B cell (primary cell): ENCODE results near the gene UBN1. TPM values are rescaled to one million over a fixed set of nuclear protein-coding genes. Genes with fewer than 3 reads are reported as not detected.

ENCODE experiments used
- ATAC-seq: fragments of 200-7000 bp; cut with Tn5 transposase; one replicate; pipeline ENCODE4 v1.10.0; 2021; ENCODE audit warnings: low read depth, mild to moderate bottlenecking, moderate number of reproducible peaks, moderate library complexity
- CTCF ChIA-PET: fragments of 350-600 bp; sonication (Branson Sonifier 250); formaldehyde crosslinking; loops from one replicate; lab custom pipeline; 2021; ENCODE audit warnings: antibody characterized with exemption, inconsistent platforms; lab: Charles Lee
- POLR2A ChIA-PET: fragments of 350-600 bp; sonication (Branson Sonifier 250); formaldehyde crosslinking; loops from one replicate; lab custom pipeline; 2021; ENCODE audit warnings: antibody characterized with exemption; lab: Charles Lee
- DNase-seq: peaks from one replicate; pipeline ENCODE4 v3.0.0; 2013
- H2AFZ ChIP-seq: 2 replicates; pipeline ENCODE4 v1.6.1; 2012; ENCODE audit warnings: mild to moderate bottlenecking, low read depth, low read length; ENCODE audit not compliant: insufficient read depth, poor library complexity, severe bottlenecking
- H3K27ac ChIP-seq, 2 donors: 1 replicate in 1 of 2; 2 replicates in 1 of 2; pipeline ENCODE4 v1.5.1; 2012 to 2013; ENCODE audit warnings: low read length in 2 of 2, mild to moderate bottlenecking in 2 of 2, moderate library complexity in 1 of 2
- H3K27me3 ChIP-seq, 4 experiments: fragments of 200-600 bp in 1 of 4; sonication (generic) in 1 of 4; replicated peaks in 1 of 4; 1 replicate in 2 of 4; 2 replicates in 2 of 4; pipeline versions ENCODE4 v1.6.1 to v1.7.0; 2013 to 2016; ENCODE audit warnings: low read length in 3 of 4, mild to moderate bottlenecking in 2 of 4, mixed read lengths in 1 of 4, moderate library complexity in 1 of 4; ENCODE audit not compliant: insufficient read depth in 4 of 4, control insufficient read depth in 3 of 4; ENCODE audit errors: control extremely low read depth in 1 of 4
- H3K36me3 ChIP-seq, 2 experiments: replicated peaks in 1 of 2; 1 replicate in 1 of 2; 2 replicates in 1 of 2; pipeline versions ENCODE4 v1.6.1 to v1.7.1; 2013; ENCODE audit warnings: low read length in 1 of 2; ENCODE audit not compliant: insufficient read depth in 2 of 2, control insufficient read depth in 1 of 2; ENCODE audit errors: control extremely low read depth in 1 of 2, extremely low read depth in 1 of 2
- H3K4me1 ChIP-seq, 2 donors: fragments of 200-600 bp in 1 of 2; sonication (generic) in 1 of 2; 1 replicate in 1 of 2; 2 replicates in 1 of 2; pipeline versions ENCODE4 v1.5.1 to v1.6.1; 2013 to 2017; ENCODE audit warnings: low read length in 2 of 2; ENCODE audit not compliant: control insufficient read depth in 2 of 2, insufficient read depth in 2 of 2
- H3K4me2 ChIP-seq: replicated peaks from 2 replicates; pipeline ENCODE3; 2012; ENCODE audit warnings: mild to moderate bottlenecking, low read depth, low read length; ENCODE audit not compliant: poor library complexity, severe bottlenecking
- H3K4me3 ChIP-seq, 5 experiments: fragments of 200-600 bp in 1 of 5; sonication (generic) in 1 of 5; 1 replicate in 3 of 5; 2 replicates in 2 of 5; pipeline versions ENCODE4 v1.5.1 to v1.7.0; 2011 to 2016; ENCODE audit warnings: low read length in 4 of 5, mild to moderate bottlenecking in 4 of 5, low read depth in 2 of 5, control low read depth in 1 of 5, moderate library complexity in 1 of 5; ENCODE audit not compliant: insufficient read depth in 1 of 5; ENCODE audit errors: control extremely low read depth in 1 of 5, extremely low read depth in 1 of 5
- H3K79me2 ChIP-seq: fragments of 200-600 bp; sonication (generic); one replicate; pipeline ENCODE4 v1.6.0; 2016; ENCODE audit warnings: low read length; ENCODE audit not compliant: control insufficient read depth, insufficient read depth
- H3K9ac ChIP-seq: fragments of 200-600 bp; sonication (generic); 2 replicates; pipeline ENCODE4 v1.6.1; 2017; ENCODE audit warnings: mild to moderate bottlenecking, low read length, moderate library complexity
- H3K9me3 ChIP-seq, 3 donors: one replicate each; pipeline versions ENCODE4 v1.6.1 to v1.7.1; 2013; ENCODE audit warnings: low read length in 2 of 3; ENCODE audit not compliant: control insufficient read depth in 2 of 3, insufficient read depth in 1 of 3; ENCODE audit errors: control extremely low read depth in 1 of 3
- H4K20me1 ChIP-seq: 2 replicates; pipeline ENCODE4 v1.6.0; 2012; ENCODE audit warnings: mild to moderate bottlenecking, low read length; ENCODE audit not compliant: insufficient read depth, control insufficient read depth, poor library complexity, severe bottlenecking
- H3K27ac Mint-ChIP-seq: one replicate; pipeline ENCODE4 v1.8.0; 2021; ENCODE audit warnings: mixed read lengths
- H3K27me3 Mint-ChIP-seq: one replicate; pipeline ENCODE4 v1.8.0; 2021; ENCODE audit warnings: mixed read lengths
- H3K4me1 Mint-ChIP-seq: one replicate; pipeline ENCODE4 v1.8.0; 2021; ENCODE audit warnings: mixed read lengths
- H3K4me3 Mint-ChIP-seq: one replicate; pipeline ENCODE4 v1.8.0; 2021; ENCODE audit warnings: mixed read lengths
- H3K9me3 Mint-ChIP-seq: one replicate; pipeline ENCODE4 v1.8.0; 2022; ENCODE audit warnings: mixed read lengths; ENCODE audit not compliant: insufficient read depth
- EZH2 ChIP-seq: IDR thresholded peaks from 2 replicates; pipeline ENCODE4 v1.6.1; 2012; ENCODE audit warnings: borderline replicate concordance, low read depth, mild to moderate bottlenecking, moderate library complexity, low read length; ENCODE audit not compliant: insufficient read depth, poor library complexity, severe bottlenecking
- WGBS: methylation state at CpG from one replicate; pipeline ENCODE4 v1.1.5; 2013; ENCODE audit warnings: missing lambda C conversion rate; ENCODE audit not compliant: insufficient coverage; 5-methylcytosine and 5-hydroxymethylcytosine counted together
- intact Hi-C: fragments of 100-400 bp; cut with micrococcal nuclease; formaldehyde crosslinking; loops from one replicate; pipeline ENCODE4 v1.10.0; 2022
- polyA plus RNA-seq: library from polyadenylated mRNA; depleted of rRNA; stranded (reverse); fragments of >200 nt; gene quantifications from 2 replicates; pipeline ENCODE4 v1.2.3, GENCODE V29; 2012
- total RNA-seq, 2 donors: library from RNA; stranded (reverse); fragments of 120-200 nt in 1 of 2; gene quantifications; 1 replicate in 1 of 2; 2 replicates in 1 of 2; pipeline versions ENCODE4 v1.2.3 to v1.2.4, GENCODE V29; 2013 to 2022
- TF ChIP-seq, protein P1 (sequence below): fragments of 200-600 bp; IDR thresholded peaks from one replicate; pipeline ENCODE4 v1.8.0; 2022; ENCODE audit warnings: antibody characterized with exemption, mild to moderate bottlenecking

The UBN1 gene
- total and polyA plus RNA-seq, 2 donors (not counting 1 experiment from before 2014, with no cell fraction given): 16.6 to 38.1 TPM

DNA sequence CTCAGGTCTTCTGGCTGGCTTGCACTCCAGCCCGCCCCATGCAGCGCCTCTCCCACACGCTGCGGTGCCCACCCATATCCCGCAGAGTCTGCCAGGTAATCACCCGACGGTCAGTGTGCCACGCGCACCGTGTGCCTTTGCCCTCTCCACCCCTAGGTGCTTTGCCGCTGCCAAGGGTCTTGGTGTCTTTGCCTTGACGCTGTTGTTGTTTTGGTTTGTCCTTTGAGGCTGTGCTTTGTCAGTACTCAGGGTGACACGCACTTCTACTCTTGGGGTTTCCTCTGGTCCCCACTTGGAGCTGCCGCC, 30.1 kb downstream of the UBN1 start:
- Mint-ChIP-seq H3K27me3 (no peaks in the 10 kb centered on the region), H3K27ac (no peak overlapping the region), H3K4me3 (no peak overlapping the region), H3K4me1 (no peaks in the 10 kb centered on the region), H3K9me3 (no peaks in the 10 kb centered on the region)
- WGBS: 96% methylated on average over 13 of the region's 14 CpGs
- H2AFZ ChIP-seq: no peak overlapping the region
- no peak for ATAC-seq
- H3K36me3 ChIP-seq: peaks cover 0 to 76% of the 10 kb centered on the region in 2 experiments
- intact Hi-C loops: no loop called here
- H3K27me3 ChIP-seq: no peaks in the 10 kb centered on the region
- ChIA-PET CTCF (no interaction called here), POLR2A (no interaction called here)
- H3K9me3 ChIP-seq: no peaks in the 10 kb centered on the region
- H4K20me1 ChIP-seq: no peaks in the 10 kb centered on the region
- no peaks in the 10 kb centered on the region for H3K4me1 ChIP-seq
- no peak overlapping the region for H3K27ac ChIP-seq
- DNase-seq: no peak
- no peak overlapping the region for H3K4me3 ChIP-seq
- H3K9ac ChIP-seq: no peak overlapping the region
- no peaks in the 10 kb centered on the region for H3K79me2 ChIP-seq
- TF ChIP-seq EZH2: no peak
- TF ChIP-seq, protein P1, sequence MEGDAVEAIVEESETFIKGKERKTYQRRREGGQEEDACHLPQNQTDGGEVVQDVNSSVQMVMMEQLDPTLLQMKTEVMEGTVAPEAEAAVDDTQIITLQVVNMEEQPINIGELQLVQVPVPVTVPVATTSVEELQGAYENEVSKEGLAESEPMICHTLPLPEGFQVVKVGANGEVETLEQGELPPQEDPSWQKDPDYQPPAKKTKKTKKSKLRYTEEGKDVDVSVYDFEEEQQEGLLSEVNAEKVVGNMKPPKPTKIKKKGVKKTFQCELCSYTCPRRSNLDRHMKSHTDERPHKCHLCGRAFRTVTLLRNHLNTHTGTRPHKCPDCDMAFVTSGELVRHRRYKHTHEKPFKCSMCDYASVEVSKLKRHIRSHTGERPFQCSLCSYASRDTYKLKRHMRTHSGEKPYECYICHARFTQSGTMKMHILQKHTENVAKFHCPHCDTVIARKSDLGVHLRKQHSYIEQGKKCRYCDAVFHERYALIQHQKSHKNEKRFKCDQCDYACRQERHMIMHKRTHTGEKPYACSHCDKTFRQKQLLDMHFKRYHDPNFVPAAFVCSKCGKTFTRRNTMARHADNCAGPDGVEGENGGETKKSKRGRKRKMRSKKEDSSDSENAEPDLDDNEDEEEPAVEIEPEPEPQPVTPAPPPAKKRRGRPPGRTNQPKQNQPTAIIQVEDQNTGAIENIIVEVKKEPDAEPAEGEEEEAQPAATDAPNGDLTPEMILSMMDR: no peak
- no peak overlapping the region for H3K4me2 ChIP-seq

DNA sequence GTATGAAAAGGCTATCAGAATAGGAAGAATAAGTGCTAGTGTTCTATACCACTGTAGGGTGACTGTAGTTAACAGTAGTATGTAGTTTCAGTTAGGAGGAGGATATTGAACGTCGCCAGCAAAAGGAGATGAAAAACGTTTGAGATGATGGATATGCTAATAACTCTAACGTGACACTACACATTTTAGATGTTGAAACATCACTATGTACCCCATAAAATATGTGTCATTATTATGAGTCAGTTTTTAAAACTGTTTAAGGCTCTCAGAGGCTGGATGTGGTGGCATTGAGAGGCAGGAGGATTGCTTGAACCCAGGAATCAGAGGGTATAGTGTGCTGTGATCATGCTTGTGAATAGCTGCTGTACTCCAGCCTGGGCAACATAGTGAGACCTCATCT, 31.8 kb downstream of the UBN1 start:
- Mint-ChIP-seq H3K4me1 (no peaks in the 10 kb centered on the region), H3K9me3 (no peaks in the 10 kb centered on the region), H3K4me3 (no peak overlapping the region), H3K27me3 (no peaks in the 10 kb centered on the region), H3K27ac (no peak overlapping the region)
- TF ChIP-seq, protein P1: no peak
- TF ChIP-seq EZH2: no peak
- DNase-seq (no peak), ATAC-seq (no peak)
- H3K9me3 ChIP-seq: no peaks in the 10 kb centered on the region
- no peak overlapping the region for H3K27ac ChIP-seq
- no peak overlapping the region for H3K4me3 ChIP-seq
- H3K4me1 ChIP-seq: no peaks in the 10 kb centered on the region
- H4K20me1 ChIP-seq: no peaks in the 10 kb centered on the region
- peaks cover 0 to 74% of the 10 kb centered on the region in 2 experiments for H3K36me3 ChIP-seq
- no peaks in the 10 kb centered on the region for H3K27me3 ChIP-seq
- H3K79me2 ChIP-seq: no peaks in the 10 kb centered on the region
- intact Hi-C loops: no loop called here
- POLR2A ChIA-PET: no interaction called here
- no CpG with 5 or more reads among the region's 4 CpGs for WGBS
- no peak overlapping the region for H3K9ac ChIP-seq
- CTCF ChIA-PET: no interaction called here
- no peak overlapping the region for H2AFZ ChIP-seq
- no peak overlapping the region for H3K4me2 ChIP-seq
